ENCODE measurements around the gene ANKS1A. TPM values are rescaled to one million over a fixed set of nuclear protein-coding genes. Genes with fewer than 3 reads are reported as not detected.

The ANKS1A gene
- total RNA-seq, 1 experiment from 2014 or later: 26.5 TPM

- no peak overlapping the region for H3K56ac ChIP-seq (ENCODE audit: insufficient read length, low read depth, low read length)
- no peaks in the 10 kb centered on the region for H3K79me2 ChIP-seq (ENCODE audit: insufficient read depth, low read length)
- no peak overlapping the region for H2BK15ac ChIP-seq (ENCODE audit: low read depth, low read length)
- no peak overlapping the region for H3K23ac ChIP-seq (ENCODE audit: insufficient read length, low read depth, low read length)
- no peak overlapping the region for H3K9ac ChIP-seq (ENCODE audit: extremely low read depth, insufficient read length, low read length)
- H2BK5ac ChIP-seq (ENCODE audit: insufficient read length, low read length): no peak overlapping the region
- no peaks in the 10 kb centered on the region for H3K9me3 ChIP-seq (ENCODE audit: control insufficient read depth, low read depth, low read length)
- WGBS (ENCODE audit: extremely low coverage, insufficient read length, low lambda C conversion rate): no CpG with 5 or more reads among the region's 10 CpGs
- H4K5ac ChIP-seq (ENCODE audit: insufficient read length, low read depth, low read length): no peak overlapping the region
- H3K18ac ChIP-seq (ENCODE audit: insufficient read length, low read depth, low read length): no peak overlapping the region
- H3K4me1 ChIP-seq (ENCODE audit: insufficient read depth, low read length): no peaks in the 10 kb centered on the region; the same call in 1 of the 2 replicates
- Mint-ChIP-seq H3K27ac (peak overlapping the region in 2 of 3 experiments; percentile 67 to 68; a peak in 3 of 7 replicates), H3K4me3 (no peak overlapping the region), H3K27me3 (ENCODE audit: low read depth) (no peaks in the 10 kb centered on the region), H3K4me1 (peaks cover 32 to 44% of the 10 kb centered on the region in 2 experiments), H3K36me3 (ENCODE audit: insufficient read depth in 1 of 3, low read depth in 3 of 3) (peaks cover 5 to 15% (median 6%) of the 10 kb centered on the region in 3 experiments), H3K9me3 (no peaks in the 10 kb centered on the region)
- no peaks in the 10 kb centered on the region for H3K27me3 ChIP-seq (ENCODE audit: insufficient read depth, low read length)
- H2BK120ac ChIP-seq (ENCODE audit: low read depth, low read length, poor library complexity, severe bottlenecking): no peak overlapping the region
- H2AFZ ChIP-seq (ENCODE audit: low read length): no peak overlapping the region
- H3K4me2 ChIP-seq (ENCODE audit: insufficient read depth, insufficient read length, low read length): no peak overlapping the region
- no peak for DNase-seq
- no peak overlapping the region for H2AK5ac ChIP-seq (ENCODE audit: insufficient read length, low read length)
- no peaks in the 10 kb centered on the region for H3K79me1 ChIP-seq (ENCODE audit: insufficient read depth, low read depth, low read length, poor library complexity, severe bottlenecking)
- H3K23me2 ChIP-seq (ENCODE audit: insufficient read length, low read depth, low read length, poor library complexity, severe bottlenecking): no peaks in the 10 kb centered on the region
- no peak for TF ChIP-seq CTCF (conservative IDR thresholded peaks at IDR 0.05)
- no peak overlapping the region for H3T11ph ChIP-seq (ENCODE audit: low read length)
- no peak overlapping the region for H2BK20ac ChIP-seq (ENCODE audit: low read depth, low read length, poor library complexity, severe bottlenecking)
- H2BK12ac ChIP-seq (ENCODE audit: insufficient read length, low read depth, low read length): no peak overlapping the region
- no peak overlapping the region for H4K8ac ChIP-seq (replicated peaks; ENCODE audit: insufficient read length, low read depth, low read length)
- H3K14ac ChIP-seq (ENCODE audit: insufficient read depth, low read length): no peak overlapping the region
- no peak overlapping the region for H3K4ac ChIP-seq (ENCODE audit: low read depth, low read length)
- H4K91ac ChIP-seq (ENCODE audit: insufficient read length, low read depth, low read length): no peak overlapping the region
- no peak overlapping the region for H3K27ac ChIP-seq (ENCODE audit: insufficient read length, low read depth, low read length)
- H4K20me1 ChIP-seq (ENCODE audit: control insufficient read depth, insufficient read depth, insufficient read length): no peaks in the 10 kb centered on the region
Observed at GRCh38 chr6:35073211-35073610, 184.2 kb downstream of the ANKS1A start.

Measured in H9 (cell line).